Measurements from ENCODE around the gene MREG. TPM values are rescaled to one million over a fixed set of nuclear protein-coding genes. Genes with fewer than 3 reads are reported as not detected.

Gene MREG
- polyA plus RNA-seq, 2 of the 4 experiments (the other 2 are of a cell fraction) = 6.4 to 8.0 TPM

- no peak for ATAC-seq
- TF ChIP-seq, protein P1, sequence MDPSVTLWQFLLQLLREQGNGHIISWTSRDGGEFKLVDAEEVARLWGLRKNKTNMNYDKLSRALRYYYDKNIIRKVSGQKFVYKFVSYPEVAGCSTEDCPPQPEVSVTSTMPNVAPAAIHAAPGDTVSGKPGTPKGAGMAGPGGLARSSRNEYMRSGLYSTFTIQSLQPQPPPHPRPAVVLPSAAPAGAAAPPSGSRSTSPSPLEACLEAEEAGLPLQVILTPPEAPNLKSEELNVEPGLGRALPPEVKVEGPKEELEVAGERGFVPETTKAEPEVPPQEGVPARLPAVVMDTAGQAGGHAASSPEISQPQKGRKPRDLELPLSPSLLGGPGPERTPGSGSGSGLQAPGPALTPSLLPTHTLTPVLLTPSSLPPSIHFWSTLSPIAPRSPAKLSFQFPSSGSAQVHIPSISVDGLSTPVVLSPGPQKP (IDR thresholded peaks at IDR 0.05; ENCODE audit: low read depth, low read length) = no peak
- TF ChIP-seq POLR2A (IDR thresholded peaks at IDR 0.05; ENCODE audit: low read length) = no peak
- TF ChIP-seq HOXB13 (CRISPR knock-in tag; IDR thresholded peaks at IDR 0.05; ENCODE audit: low read depth) = no peak
- Histone ChIP-seq H3K27ac (no peak overlapping the region), H3K9me3 (no peaks in the 10 kb centered on the region), H3K4me2 (no peak overlapping the region), H3K4me1 (peaks cover 9% of the 10 kb centered on the region), H3K4me3 (no peak overlapping the region)
- ChIA-PET CTCF (interaction anchor here (0.8 to 4.8 kb wide), 3 partner anchors 16 to 1057 kb away, joined by 3 to 19 read pairs (median 14); no protein-coding TSS in a partner anchor), POLR2A (no interaction called here)
- DNase-seq (ENCODE audit: low read depth in 1 of 2, low spot score in 1 of 2) = peak in 1 of 2 experiments; percentile 16
- WGBS (ENCODE audit: missing lambda C conversion rate) = 80% methylated on average over 4 of the region's 4 CpGs
- FAIRE-seq = no peak
Measured at GRCh38 chr2:216017365-216017764, 4.0 kb upstream of the MREG start.

DNA sequence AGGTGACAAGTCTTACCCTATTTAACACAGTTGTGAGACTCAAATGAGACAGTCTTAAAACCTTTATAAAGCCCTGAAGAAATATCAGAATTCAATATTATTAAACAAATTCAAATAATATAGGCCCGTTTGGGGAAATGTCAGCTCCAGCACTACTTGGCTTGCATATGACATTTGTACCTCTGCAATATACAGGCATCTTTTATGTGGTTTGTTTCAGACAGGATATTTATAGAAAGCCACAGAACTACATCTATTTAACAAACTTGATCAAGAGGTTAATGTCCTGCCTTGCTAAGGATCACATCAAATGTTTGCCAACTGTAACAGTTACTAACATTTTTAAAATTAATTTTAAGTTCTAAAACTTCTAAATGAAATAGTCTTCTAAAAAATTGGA is 3.2 kb upstream of the MREG start:
- CTCF ChIA-PET = interaction anchor here (0.7 to 4.8 kb wide), 3 partner anchors 17 to 66 kb away, joined by 3 to 19 read pairs (median 14); no protein-coding TSS in a partner anchor
- H3K4me1 ChIP-seq = peaks cover 17% of the 10 kb centered on the region
- WGBS (ENCODE audit: missing lambda C conversion rate) = 59% methylated on average over 1 of the region's 1 CpG
- H3K4me2 ChIP-seq = no peak overlapping the region
- POLR2A ChIA-PET = no interaction called here
- no peaks in the 10 kb centered on the region for H3K9me3 ChIP-seq
- DNase-seq (ENCODE audit: low read depth in 1 of 2, low spot score in 1 of 2) (no peak), ATAC-seq (no peak), FAIRE-seq (no peak)
- H3K27ac ChIP-seq = no peak overlapping the region
- TF ChIP-seq RFX5 (IDR thresholded peaks at IDR 0.05) (no peak), FOXS1 (CRISPR knock-in tag; IDR thresholded peaks at IDR 0.05) (no peak), SMC3 (IDR thresholded peaks at IDR 0.05) (no peak), CHD2 (IDR thresholded peaks at IDR 0.05; ENCODE audit: low read length, partially characterized antibody) (no peak), HOXA7 (CRISPR knock-in tag; IDR thresholded peaks at IDR 0.05) (no peak), FOSL2 (IDR thresholded peaks at IDR 0.05) (no peak), FOSL2 (CRISPR knock-in tag; IDR thresholded peaks at IDR 0.05) (no peak), FOSB (CRISPR knock-in tag; IDR thresholded peaks at IDR 0.05) (no peak), CHD4 (IDR thresholded peaks at IDR 0.05; ENCODE audit: borderline replicate concordance) (no peak), NFE2L2 (conservative IDR thresholded peaks at IDR 0.05; ENCODE audit: low read length) (no peak), HOXB13 (CRISPR knock-in tag; IDR thresholded peaks at IDR 0.05; ENCODE audit: low read depth) (no peak), MAZ (IDR thresholded peaks at IDR 0.05; ENCODE audit: borderline replicate concordance, low read depth, low read length) (no peak), ESRRA (IDR thresholded peaks at IDR 0.05; ENCODE audit: borderline replicate concordance, low read length) (no peak), CEBPB (IDR thresholded peaks at IDR 0.05) (no peak), RAD21 (conservative IDR thresholded peaks at IDR 0.05 in 1 of 2, IDR thresholded peaks at IDR 0.05 in 1 of 2) (no peak)
- no peak overlapping the region for H3K4me3 ChIP-seq

DNA sequence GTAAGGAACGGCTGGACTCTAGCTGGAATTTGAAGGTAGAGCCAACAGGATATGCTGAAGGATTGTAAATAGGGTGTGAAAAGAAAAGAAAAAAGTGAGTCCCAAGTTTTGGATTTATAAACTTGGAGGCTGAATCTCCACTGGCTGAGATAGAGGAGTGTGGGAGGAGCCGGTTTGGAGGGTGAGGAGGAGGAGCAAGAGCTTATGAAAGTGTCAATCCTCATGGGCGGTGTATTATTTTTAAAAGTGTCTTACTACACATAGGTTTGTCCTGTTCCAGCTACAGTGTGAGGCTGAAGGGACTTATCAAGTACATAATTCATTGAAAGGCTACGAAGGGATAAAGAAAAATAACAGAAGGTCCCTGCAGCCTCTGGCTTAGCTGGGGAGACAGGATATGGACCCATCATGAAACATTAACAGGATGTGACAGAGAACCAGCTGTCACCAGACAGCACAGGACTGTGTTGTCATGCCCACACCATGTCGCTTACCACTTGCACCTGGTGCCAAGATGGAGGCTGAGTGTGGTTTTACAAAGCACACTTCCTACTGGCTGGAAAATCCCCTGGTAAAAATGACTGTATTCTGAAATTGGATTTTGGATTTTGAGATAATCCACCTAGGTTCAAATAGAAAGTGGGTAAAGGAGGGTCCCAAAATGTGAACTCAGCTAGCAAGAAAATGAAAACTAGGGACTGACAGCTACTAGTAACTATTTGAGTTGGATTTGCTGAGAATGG is 2.5 kb upstream of the MREG start:
- H3K9me3 ChIP-seq = no peaks in the 10 kb centered on the region
- 90% methylated on average over 5 of the region's 5 CpGs for WGBS (ENCODE audit: missing lambda C conversion rate)
- ChIA-PET CTCF (interaction anchor here (0.5 to 4.8 kb wide), 5 partner anchors 18 to 66 kb away, joined by 3 to 19 read pairs (median 3); no protein-coding TSS in a partner anchor), POLR2A (no interaction called here)
- no peak for FAIRE-seq
- ATAC-seq = no peak
- no peak overlapping the region for H3K4me3 ChIP-seq
- no peak overlapping the region for H3K4me2 ChIP-seq
- TF ChIP-seq RFX5 (IDR thresholded peaks at IDR 0.05) (no peak), PBX3 (IDR thresholded peaks at IDR 0.05) (no peak), ZFP36 (IDR thresholded peaks at IDR 0.05; ENCODE audit: borderline replicate concordance, partially characterized antibody) (no peak), SREBF2 (IDR thresholded peaks at IDR 0.05) (no peak), POLR2A (IDR thresholded peaks at IDR 0.05; ENCODE audit: low read length) (no peak), TFCP2L1 (CRISPR knock-in tag; IDR thresholded peaks at IDR 0.05) (no peak), EHMT2 (IDR thresholded peaks at IDR 0.05; ENCODE audit: low read depth) (no peak), TP53 (CRISPR knock-in tag; IDR thresholded peaks at IDR 0.05) (no peak)
- TF ChIP-seq, protein P2, sequence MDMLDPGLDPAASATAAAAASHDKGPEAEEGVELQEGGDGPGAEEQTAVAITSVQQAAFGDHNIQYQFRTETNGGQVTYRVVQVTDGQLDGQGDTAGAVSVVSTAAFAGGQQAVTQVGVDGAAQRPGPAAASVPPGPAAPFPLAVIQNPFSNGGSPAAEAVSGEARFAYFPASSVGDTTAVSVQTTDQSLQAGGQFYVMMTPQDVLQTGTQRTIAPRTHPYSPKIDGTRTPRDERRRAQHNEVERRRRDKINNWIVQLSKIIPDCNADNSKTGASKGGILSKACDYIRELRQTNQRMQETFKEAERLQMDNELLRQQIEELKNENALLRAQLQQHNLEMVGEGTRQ (IDR thresholded peaks at IDR 0.05) = no peak
- DNase-seq (ENCODE audit: low read depth in 1 of 2, low spot score in 1 of 2) = no peak
- H3K27ac ChIP-seq = no peak overlapping the region
- peaks cover 22% of the 10 kb centered on the region for H3K4me1 ChIP-seq

Data from A549 (cell line).